ENCODE measurements around the gene TMEM79. TPM values are rescaled to one million over a fixed set of nuclear protein-coding genes. Genes with fewer than 3 reads are reported as not detected.

TMEM79 gene
- polyA plus RNA-seq = 1 to 10 TPM; 2.0 to 6.5 (median 2.7) TPM

GRCh38 chr1:156284112-156284511 lies at the start of gene TMEM79:
TMEM79 (plus strand) TSS chr1:156284325; CDS start chr1:156285227, 902 bp downstream.
- DNase-seq = no peak
- Mint-ChIP-seq H3K9me3 (no peaks in the 10 kb centered on the region), H3K27me3 (ENCODE audit: low read depth in 3 of 3) (peaks cover 4 to 10% (median 6%) of the 10 kb centered on the region in 3 donors), H3K4me1 (peaks cover 29 to 48% of the 10 kb centered on the region in 2 donors), H3K36me3 (peaks cover 0 to 6% (median 0%) of the 10 kb centered on the region in 3 donors), H3K27ac (peak within 1 kb of the TSS; percentile 89 to 98 (median 93)), H3K4me3 (peak within 1 kb of the TSS; percentile 95 to 99 (median 95))

- DNase-seq = no peak
- Mint-ChIP-seq H3K27ac (no peak overlapping the region), H3K9me3 (no peaks in the 10 kb centered on the region), H3K4me3 (no peak overlapping the region), H3K4me1 (no peaks in the 10 kb centered on the region), H3K36me3 (peaks cover 9 to 25% (median 12%) of the 10 kb centered on the region in 3 donors), H3K27me3 (ENCODE audit: low read depth in 3 of 3) (peaks cover 0 to 6% (median 5%) of the 10 kb centered on the region in 3 donors)
Measured at GRCh38 chr1:156236164-156236563, 48.0 kb upstream of the TMEM79 start.

DNA sequence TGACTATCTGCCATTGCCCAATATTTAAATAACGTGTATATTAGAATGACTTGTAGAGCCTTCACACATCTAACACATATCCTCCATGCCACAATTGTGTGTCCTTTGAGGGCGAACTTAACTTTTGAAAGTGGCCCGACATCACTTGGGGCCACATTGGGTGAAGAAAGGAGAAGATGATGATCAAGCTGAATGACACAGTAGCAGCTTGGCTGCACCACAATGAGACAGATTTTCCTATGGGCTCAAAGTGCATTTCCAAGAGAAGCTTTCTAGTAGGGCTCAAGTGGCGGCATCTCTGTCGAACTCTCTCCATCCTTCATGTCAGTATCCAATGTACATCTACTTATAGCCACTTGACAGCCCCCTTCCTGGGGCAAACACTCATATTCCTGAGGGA lies 45.9 kb upstream of the TMEM79 start:
- Mint-ChIP-seq H3K27ac (no peak overlapping the region), H3K9me3 (no peaks in the 10 kb centered on the region), H3K27me3 (ENCODE audit: low read depth in 3 of 3) (peaks cover 0 to 4% (median 0%) of the 10 kb centered on the region in 3 donors), H3K4me3 (no peak overlapping the region), H3K36me3 (peaks cover 9 to 25% (median 12%) of the 10 kb centered on the region in 3 donors), H3K4me1 (no peaks in the 10 kb centered on the region)
- no peak for DNase-seq

GRCh38 chr1:156241311-156241811 lies 42.8 kb upstream of the TMEM79 start:
- no peak overlapping the region for H3K27ac Mint-ChIP-seq
- H3K27me3 Mint-ChIP-seq (ENCODE audit: low read depth in 3 of 3) = peaks cover 1 to 4% (median 2%) of the 10 kb centered on the region in 3 donors
- H3K4me3 Mint-ChIP-seq = no peak overlapping the region
- no peak for DNase-seq
- no peaks in the 10 kb centered on the region for H3K9me3 Mint-ChIP-seq
- H3K36me3 Mint-ChIP-seq = peaks cover 9 to 21% (median 12%) of the 10 kb centered on the region in 3 donors
- H3K4me1 Mint-ChIP-seq = peaks cover 16% of the 10 kb centered on the region in 2 donors

- H3K36me3 Mint-ChIP-seq = peaks cover 9 to 16% (median 10%) of the 10 kb centered on the region in 3 donors
- peaks cover 1 to 4% (median 2%) of the 10 kb centered on the region in 3 donors for H3K27me3 Mint-ChIP-seq (ENCODE audit: low read depth in 3 of 3)
- H3K4me1 Mint-ChIP-seq = peaks cover 16% of the 10 kb centered on the region in 2 donors
- DNase-seq = no peak
- H3K9me3 Mint-ChIP-seq = no peaks in the 10 kb centered on the region
- no peak within 1 kb of the TSS for H3K27ac Mint-ChIP-seq
- H3K4me3 Mint-ChIP-seq = no peak within 1 kb of the TSS
Measured at GRCh38 chr1:156241926-156242325, 42.2 kb upstream of the TMEM79 start, which contains the start of gene BGLAP. BGLAP (plus strand) TSS chr1:156242184; CDS start chr1:156242232, 48 bp downstream.

GRCh38 chr1:156242738-156243137 lies 41.4 kb upstream of the TMEM79 start:
- DNase-seq = no peak
- Mint-ChIP-seq H3K4me1 (peaks cover 16% of the 10 kb centered on the region in 2 donors), H3K9me3 (no peaks in the 10 kb centered on the region), H3K36me3 (peaks cover 5 to 12% (median 6%) of the 10 kb centered on the region in 3 donors), H3K27me3 (ENCODE audit: low read depth in 3 of 3) (peaks cover 1 to 4% (median 2%) of the 10 kb centered on the region in 3 donors), H3K27ac (no peak overlapping the region), H3K4me3 (no peak overlapping the region)

DNA sequence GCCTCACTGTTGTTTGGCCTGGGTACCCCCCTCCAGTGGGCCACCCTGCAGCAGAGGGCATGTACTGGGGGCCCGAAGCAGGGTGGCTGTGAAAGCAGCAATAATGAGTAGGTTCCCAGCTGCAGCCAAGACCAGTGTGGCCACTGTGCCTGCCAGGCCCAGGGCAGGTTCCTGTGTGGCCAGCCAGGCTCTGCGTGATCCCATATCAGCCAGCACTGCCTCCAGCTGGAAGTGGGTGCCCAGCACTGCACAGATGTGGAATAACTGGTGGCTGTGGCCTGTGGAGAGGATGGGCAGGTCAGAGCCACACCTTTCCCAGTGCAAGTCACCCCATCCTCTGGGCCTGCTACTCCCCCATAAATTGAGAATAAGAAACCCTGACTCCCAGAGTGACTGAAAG lies 40.0 kb upstream of the TMEM79 start:
- Mint-ChIP-seq H3K36me3 (peaks cover 0 to 5% (median 4%) of the 10 kb centered on the region in 3 donors), H3K4me3 (peak overlapping the region in 4 of 5 donors; percentile 86 to 92 (median 88)), H3K27me3 (ENCODE audit: low read depth in 3 of 3) (peaks cover 1 to 4% (median 2%) of the 10 kb centered on the region in 3 donors), H3K27ac (peak overlapping the region in 1 of 6 donors; percentile 45), H3K4me1 (peaks cover 16% of the 10 kb centered on the region in 2 donors), H3K9me3 (no peaks in the 10 kb centered on the region)
- DNase-seq = no peak

GRCh38 chr1:156244712-156245111 lies 39.4 kb upstream of the TMEM79 start:
- Mint-ChIP-seq H3K4me1 (peaks cover 16% of the 10 kb centered on the region in 2 donors), H3K27ac (peak overlapping the region in 2 of 6 donors; percentile 69 to 72), H3K9me3 (no peaks in the 10 kb centered on the region), H3K27me3 (ENCODE audit: low read depth in 3 of 3) (peaks cover 2 to 4% (median 3%) of the 10 kb centered on the region in 3 donors), H3K4me3 (peak overlapping the region; percentile 84 to 92 (median 86)), H3K36me3 (peaks cover 0 to 4% (median 4%) of the 10 kb centered on the region in 3 donors)
- no peak for DNase-seq

DNA sequence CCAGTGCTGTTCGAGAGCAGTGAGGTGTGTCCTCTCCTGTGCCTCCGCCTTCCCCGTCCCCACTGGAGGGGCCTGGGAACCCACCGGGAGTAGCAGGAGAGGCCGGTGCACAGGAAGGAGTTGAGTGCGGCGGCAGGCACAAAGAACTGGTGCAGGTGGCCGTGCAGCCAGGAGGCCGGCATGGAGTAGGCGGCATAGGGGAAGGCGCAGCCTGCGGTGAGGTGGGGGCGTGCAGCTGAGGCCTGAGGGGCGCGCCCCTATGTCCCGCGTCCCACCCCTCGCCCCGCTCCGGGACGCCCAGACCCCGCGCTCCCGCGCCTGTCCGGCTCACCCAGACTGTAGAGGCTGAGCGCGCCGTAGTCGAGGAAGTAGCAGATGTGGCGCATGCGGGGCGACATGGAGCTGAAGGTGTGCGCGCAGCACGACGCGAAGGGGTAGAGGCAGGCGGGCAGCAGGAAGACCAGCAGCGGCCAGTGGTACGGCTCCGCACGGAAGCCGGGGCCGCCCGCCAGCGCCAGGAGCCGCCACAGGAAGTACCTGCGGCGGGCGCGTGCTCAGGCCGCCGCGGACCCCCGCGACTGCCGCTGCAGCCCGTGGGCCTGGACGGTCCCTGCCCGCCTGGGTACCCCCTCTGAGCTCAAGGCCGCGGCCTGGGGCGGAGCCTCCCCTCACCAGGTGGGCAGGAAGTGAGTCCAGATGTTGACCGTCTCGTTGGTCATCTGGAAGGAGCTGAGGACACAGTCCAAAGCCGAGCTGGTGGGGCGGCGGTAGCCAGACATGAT lies 38.5 kb upstream of the TMEM79 start:
- Mint-ChIP-seq H3K36me3 (peaks cover 3% of the 10 kb centered on the region in 3 donors), H3K9me3 (no peaks in the 10 kb centered on the region), H3K27me3 (ENCODE audit: low read depth in 3 of 3) (peaks cover 2 to 4% (median 3%) of the 10 kb centered on the region in 3 donors), H3K4me1 (peaks cover 16% of the 10 kb centered on the region in 2 donors), H3K27ac (peak overlapping the region in 5 of 6 donors; percentile 57 to 73 (median 69)), H3K4me3 (peak overlapping the region; percentile 84 to 92 (median 86))
- peak; percentile 38 to 53 (median 44) for DNase-seq

DNA sequence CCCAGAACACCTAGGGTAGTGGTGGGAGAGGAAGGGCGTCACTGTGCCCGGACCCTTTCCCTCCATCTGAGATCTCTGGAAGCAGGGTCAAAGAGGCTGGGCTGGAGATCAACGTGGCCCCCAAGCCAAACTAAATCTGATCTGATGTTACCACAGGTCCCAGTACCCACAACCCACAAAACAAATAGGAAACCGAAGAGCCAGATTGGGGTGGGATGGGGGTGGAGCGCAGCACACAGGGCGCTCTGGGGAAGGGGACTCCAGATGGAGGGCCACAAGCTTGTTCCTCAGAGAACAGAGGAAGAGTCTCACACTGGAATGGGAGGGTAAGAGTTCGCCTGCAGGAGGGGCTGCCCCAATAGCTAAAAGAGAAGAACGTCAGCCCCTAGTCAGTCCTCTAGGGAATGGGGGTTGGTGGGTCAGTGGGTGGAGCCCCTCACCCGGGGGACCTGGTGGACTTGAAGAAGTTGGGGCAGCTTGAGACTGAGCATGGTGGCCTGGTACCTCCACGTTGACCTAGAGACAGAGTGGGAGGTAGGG lies 37.8 kb upstream of the TMEM79 start:
- DNase-seq = no peak
- H3K27me3 Mint-ChIP-seq (ENCODE audit: low read depth in 3 of 3) = peaks cover 2 to 4% (median 3%) of the 10 kb centered on the region in 3 donors
- peak overlapping the region; percentile 35 to 67 (median 61) for H3K4me3 Mint-ChIP-seq
- H3K36me3 Mint-ChIP-seq = peaks cover 3 to 6% (median 6%) of the 10 kb centered on the region in 3 donors
- no peaks in the 10 kb centered on the region for H3K9me3 Mint-ChIP-seq
- H3K4me1 Mint-ChIP-seq = peaks cover 16% of the 10 kb centered on the region in 2 donors
- H3K27ac Mint-ChIP-seq = peak overlapping the region in 2 of 6 donors; percentile 16 to 68

GRCh38 chr1:156246781-156247459 lies 37.2 kb upstream of the TMEM79 start:
- peak overlapping the region in 2 of 5 donors; percentile 54 to 67 for H3K4me3 Mint-ChIP-seq
- no peaks in the 10 kb centered on the region for H3K9me3 Mint-ChIP-seq
- H3K27ac Mint-ChIP-seq = peak overlapping the region in 1 of 6 donors; percentile 20
- H3K4me1 Mint-ChIP-seq = peaks cover 16% of the 10 kb centered on the region in 2 donors
- DNase-seq = no peak
- H3K36me3 Mint-ChIP-seq = peaks cover 3 to 6% (median 6%) of the 10 kb centered on the region in 3 donors
- peaks cover 2 to 4% (median 3%) of the 10 kb centered on the region in 3 donors for H3K27me3 Mint-ChIP-seq (ENCODE audit: low read depth in 3 of 3)

DNA sequence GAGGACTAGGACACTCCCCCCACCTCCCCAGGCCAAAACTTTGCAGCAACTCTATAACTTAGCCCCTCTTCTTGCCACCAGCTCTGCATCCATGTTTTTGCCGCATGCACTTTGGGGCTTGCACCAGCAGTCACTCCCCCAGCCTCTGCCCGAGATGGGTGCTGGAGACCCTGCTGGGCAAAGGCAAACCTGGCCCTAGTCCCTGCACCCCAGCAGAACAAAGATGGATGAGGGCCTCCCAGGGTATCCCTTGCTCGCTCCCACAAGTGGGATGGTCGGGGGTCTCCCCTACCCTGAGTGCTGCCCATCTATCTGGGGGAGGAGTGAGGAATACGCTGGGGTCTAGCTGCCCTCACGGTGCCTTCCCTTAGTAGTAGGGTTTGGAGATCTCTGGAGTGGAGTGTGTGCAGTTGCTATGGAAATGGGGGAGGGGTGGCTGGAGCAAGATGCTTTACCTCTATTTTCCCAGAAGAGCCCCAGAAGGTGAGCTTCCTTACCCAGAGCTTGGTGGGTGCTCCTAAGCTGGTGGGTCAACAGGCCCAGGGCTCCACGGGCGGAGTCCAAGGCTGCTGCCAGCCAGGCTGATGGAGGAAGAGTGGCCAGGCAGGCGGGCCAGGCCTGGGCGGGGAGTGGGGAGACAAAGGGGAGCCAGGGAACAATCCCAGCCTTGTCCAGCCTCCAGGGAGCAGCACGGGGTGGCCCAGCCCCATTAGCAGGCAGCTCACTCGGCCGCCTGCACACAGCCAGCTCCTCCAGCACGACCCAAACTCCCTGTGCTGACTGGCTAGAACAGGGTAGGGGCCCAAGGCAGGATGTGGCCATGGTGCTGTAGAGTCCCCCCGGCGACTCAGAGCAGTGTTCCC lies 36.4 kb upstream of the TMEM79 start, which contains the start of gene PAQR6:
TSS of gene PAQR6 (minus strand) at position 597 of the 863 bp plus-strand sequence. CDS start 1,325 bp downstream, outside the sequence.
- peak within 1 kb of the TSS in 4 of 6 donors; percentile 23 to 78 (median 60) for H3K27ac Mint-ChIP-seq
- H3K27me3 Mint-ChIP-seq (ENCODE audit: low read depth in 3 of 3) = peaks cover 2 to 4% (median 3%) of the 10 kb centered on the region in 3 donors
- peaks cover 3 to 12% (median 6%) of the 10 kb centered on the region in 3 donors for H3K36me3 Mint-ChIP-seq
- no peak for DNase-seq
- H3K9me3 Mint-ChIP-seq = no peaks in the 10 kb centered on the region
- peak within 1 kb of the TSS in 3 of 5 donors; percentile 5 to 40 (median 10) for H3K4me3 Mint-ChIP-seq
- H3K4me1 Mint-ChIP-seq = peaks cover 16% of the 10 kb centered on the region in 2 donors
